HG03378 (cell line): Measurements from ENCODE around the gene CABLES1.
"Not testable (repeated sequence)": the region's sequence is repeated elsewhere in the genome, so short reads cannot be mapped to it uniquely, and the experiment has no call there.

Source experiments
- ATAC-seq: cut with Tn5 transposase; IDR thresholded peaks from one replicate; pipeline ENCODE4 v1.9.1; 2021; ENCODE audit warnings: mild to moderate bottlenecking, moderate library complexity; ENCODE audit not compliant: unreplicated experiment

CABLES1 gene

GRCh38 chr18:23108496-23108895 lies 26.8 kb upstream of the CABLES1 start:
- ATAC-seq = no peak

- not testable (repeated sequence) for ATAC-seq
These were observed 26.1 kb upstream of the CABLES1 start for GRCh38 chr18:23109163-23109562.

- no peak for ATAC-seq
These were observed 21.7 kb upstream of the CABLES1 start for GRCh38 chr18:23113576-23113975.

- ATAC-seq = no peak
These were observed 21.0 kb upstream of the CABLES1 start for GRCh38 chr18:23114171-23114881.

GRCh38 chr18:23114911-23115310 lies 20.4 kb upstream of the CABLES1 start:
- no peak for ATAC-seq

GRCh38 chr18:23115683-23116096 lies 19.6 kb upstream of the CABLES1 start:
- ATAC-seq = no peak

- ATAC-seq = no peak
These were observed 14.2 kb upstream of the CABLES1 start for GRCh38 chr18:23121133-23121532.

- no peak for ATAC-seq
These were observed 12.7 kb upstream of the CABLES1 start for GRCh38 chr18:23122334-23123229.

GRCh38 chr18:23126376-23127056 lies 8.8 kb upstream of the CABLES1 start:
- no peak for ATAC-seq

GRCh38 chr18:23127090-23127489 lies 8.2 kb upstream of the CABLES1 start:
- no peak for ATAC-seq

GRCh38 chr18:23129355-23130002 lies 5.8 kb upstream of the CABLES1 start:
- no peak for ATAC-seq

GRCh38 chr18:23131693-23132319 lies 3.5 kb upstream of the CABLES1 start:
- no peak for ATAC-seq

- ATAC-seq = peak; percentile 35
These were observed 1.2 kb upstream of the CABLES1 start for GRCh38 chr18:23133860-23134779.

GRCh38 chr18:23135550-23136325 lies 453 bp downstream of the CABLES1 start:
- ATAC-seq = no peak

- ATAC-seq = no peak
These were observed 1.2 kb downstream of the CABLES1 start for GRCh38 chr18:23136326-23137096.

GRCh38 chr18:23137097-23137635 lies 1.9 kb downstream of the CABLES1 start:
- no peak for ATAC-seq

- no peak for ATAC-seq
These were observed 2.5 kb downstream of the CABLES1 start for GRCh38 chr18:23137788-23138216.

GRCh38 chr18:23138471-23138870 lies 3.2 kb downstream of the CABLES1 start:
- no peak for ATAC-seq
